NB4 (cell line): Measurements from ENCODE around the gene KAZN.

Experiments used
- CTCF ChIP-seq: IDR thresholded peaks from one replicate; pipeline ENCODE4 v1.5.1; 2012; ENCODE audit warnings: low read depth, low read length
- POLR2A ChIP-seq: IDR thresholded peaks from 2 replicates; pipeline ENCODE4 v1.6.1; 2011; ENCODE audit warnings: mild to moderate bottlenecking; ENCODE audit not compliant: insufficient read length; ENCODE audit errors: extremely low read depth

- no peak for TF ChIP-seq POLR2A
- no peak for TF ChIP-seq CTCF
These were observed 329.9 kb downstream of the KAZN start for GRCh38 chr1:14928412-14928811.
